Measurements from ENCODE around the gene SPDL1.

The SPDL1 gene

GRCh38 chr5:169584998-169585451 lies 1.5 kb downstream of the SPDL1 start:
- H2BK5ac ChIP-seq (ENCODE audit: low read depth, low read length, poor library complexity, severe bottlenecking), result no peak overlapping the region
- H3K18ac ChIP-seq (ENCODE audit: low read depth in 1 of 2, low read length in 2 of 2), result no peak overlapping the region
- H2BK12ac ChIP-seq (ENCODE audit: low read length in 2 of 2), result no peak overlapping the region
- peaks cover 10% of the 10 kb centered on the region for H3K79me1 ChIP-seq (replicated peaks; ENCODE audit: low read length, poor library complexity, severe bottlenecking)
- peaks cover 3 to 19% of the 10 kb centered on the region in 2 experiments for H3K36me3 ChIP-seq (ENCODE audit: control insufficient read depth in 1 of 2, insufficient read depth in 2 of 2, low read depth in 1 of 2, low read length in 2 of 2)
- DNase-seq, result peak; percentile 19
- H3K4ac ChIP-seq (ENCODE audit: low read depth in 1 of 2, low read length in 2 of 2), result no peak overlapping the region
- peak overlapping the region; percentile 1 for H3K4me2 ChIP-seq (ENCODE audit: low read length, poor library complexity, severe bottlenecking)
- no peaks in the 10 kb centered on the region for H3K9me3 ChIP-seq (ENCODE audit: control insufficient read depth, low read length)
- peak overlapping the region; percentile 95 for H3K9ac ChIP-seq (ENCODE audit: low read length)
- WGBS, result 73% methylated on average over 3 of the region's 5 CpGs
- H3K23ac ChIP-seq (ENCODE audit: low read length in 2 of 2), result no peak overlapping the region
- no peak overlapping the region for H2BK120ac ChIP-seq (ENCODE audit: low read depth, low read length)
- H4K8ac ChIP-seq (ENCODE audit: low read length), result no peak overlapping the region
- H2AK5ac ChIP-seq (ENCODE audit: low read length, severe bottlenecking), result no peak overlapping the region
- H2AFZ ChIP-seq (ENCODE audit: low read depth, low read length), result no peak overlapping the region
- no peak overlapping the region for H3K14ac ChIP-seq (ENCODE audit: low read length in 2 of 2)
- H2BK15ac ChIP-seq (ENCODE audit: low read depth, poor library complexity, severe bottlenecking), result no peak overlapping the region
- no peak overlapping the region for H3K27ac ChIP-seq (ENCODE audit: low read length, poor library complexity, severe bottlenecking)
- no peak overlapping the region for H4K91ac ChIP-seq (ENCODE audit: low read length)
- no peaks in the 10 kb centered on the region for H3K4me1 ChIP-seq (ENCODE audit: control insufficient read depth, insufficient read depth, low read depth, low read length)
- H3K27me3 ChIP-seq (ENCODE audit: control insufficient read depth in 1 of 2, insufficient read depth in 1 of 2, low read length in 2 of 2), result peaks cover 0 to under 1% of the 10 kb centered on the region in 2 experiments
- peak overlapping the region in 1 of 2 experiments; percentile 92 for H3K4me3 ChIP-seq (ENCODE audit: insufficient read depth in 1 of 2, low read depth in 1 of 2, low read length in 2 of 2)

GRCh38 chr5:169590602-169591001 lies 7.0 kb downstream of the SPDL1 start:
- Histone ChIP-seq H3K79me1 (replicated peaks; ENCODE audit: low read length, poor library complexity, severe bottlenecking) (peaks cover 14% of the 10 kb centered on the region), H3K4me2 (ENCODE audit: low read length, poor library complexity, severe bottlenecking) (no peak overlapping the region), H3K4me3 (ENCODE audit: insufficient read depth in 1 of 2, low read depth in 1 of 2, low read length in 2 of 2) (no peak overlapping the region), H2BK120ac (ENCODE audit: low read depth, low read length) (no peak overlapping the region), H4K91ac (ENCODE audit: low read length) (no peak overlapping the region), H3K23ac (ENCODE audit: low read length in 2 of 2) (no peak overlapping the region), H3K4me1 (ENCODE audit: control insufficient read depth, insufficient read depth, low read depth, low read length) (no peaks in the 10 kb centered on the region), H3K27me3 (ENCODE audit: control insufficient read depth in 1 of 2, insufficient read depth in 1 of 2, low read length in 2 of 2) (no peaks in the 10 kb centered on the region), H3K4ac (ENCODE audit: low read depth in 1 of 2, low read length in 2 of 2) (no peak overlapping the region), H2AK5ac (ENCODE audit: low read length, severe bottlenecking) (no peak overlapping the region), H3K27ac (ENCODE audit: low read length, poor library complexity, severe bottlenecking) (no peak overlapping the region), H3K9ac (ENCODE audit: low read length) (no peak overlapping the region), H3K18ac (ENCODE audit: low read depth in 1 of 2, low read length in 2 of 2) (no peak overlapping the region), H2BK5ac (ENCODE audit: low read depth, low read length, poor library complexity, severe bottlenecking) (no peak overlapping the region), H3K9me3 (ENCODE audit: control insufficient read depth, low read length) (no peaks in the 10 kb centered on the region), H2BK15ac (ENCODE audit: low read depth, poor library complexity, severe bottlenecking) (no peak overlapping the region), H3K36me3 (ENCODE audit: control insufficient read depth in 1 of 2, insufficient read depth in 2 of 2, low read depth in 1 of 2, low read length in 2 of 2) (peaks cover 5 to 72% of the 10 kb centered on the region in 2 experiments), H2AFZ (ENCODE audit: low read depth, low read length) (no peak overlapping the region), H4K8ac (ENCODE audit: low read length) (no peak overlapping the region), H2BK12ac (ENCODE audit: low read length in 2 of 2) (no peak overlapping the region), H3K14ac (ENCODE audit: low read length in 2 of 2) (no peak overlapping the region)
- 96% methylated on average over 3 of the region's 3 CpGs for WGBS
- no peak for DNase-seq

DNA sequence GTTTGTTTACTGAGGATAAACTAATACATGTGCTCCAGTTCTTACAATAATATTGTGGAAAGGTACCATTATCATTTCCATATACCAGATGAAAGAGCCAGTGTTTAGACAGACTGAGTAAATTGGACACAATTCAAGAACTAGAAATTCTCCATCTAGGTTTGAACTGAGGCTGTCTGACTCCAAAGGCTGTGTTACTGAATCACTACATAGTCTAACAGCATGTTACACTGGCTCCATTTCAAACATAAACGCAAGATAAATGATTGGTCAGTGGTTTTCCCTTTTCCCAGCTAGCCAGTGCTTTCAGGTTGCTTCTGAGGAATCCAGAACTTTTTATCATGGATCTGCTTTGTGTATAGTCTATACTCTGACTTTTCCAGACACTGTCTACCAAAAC lies 8.1 kb downstream of the SPDL1 start:
- Histone ChIP-seq H3K23ac (ENCODE audit: low read length in 2 of 2) (no peak overlapping the region), H4K91ac (ENCODE audit: low read length) (no peak overlapping the region), H2BK120ac (ENCODE audit: low read depth, low read length) (no peak overlapping the region), H3K79me1 (replicated peaks; ENCODE audit: low read length, poor library complexity, severe bottlenecking) (peaks cover 14% of the 10 kb centered on the region), H2BK15ac (ENCODE audit: low read depth, poor library complexity, severe bottlenecking) (no peak overlapping the region), H2BK12ac (ENCODE audit: low read length in 2 of 2) (no peak overlapping the region), H3K27ac (ENCODE audit: low read length, poor library complexity, severe bottlenecking) (no peak overlapping the region), H2BK5ac (ENCODE audit: low read depth, low read length, poor library complexity, severe bottlenecking) (no peak overlapping the region), H3K27me3 (ENCODE audit: control insufficient read depth in 1 of 2, insufficient read depth in 1 of 2, low read length in 2 of 2) (no peaks in the 10 kb centered on the region), H3K18ac (ENCODE audit: low read depth in 1 of 2, low read length in 2 of 2) (no peak overlapping the region), H3K4me3 (ENCODE audit: insufficient read depth in 1 of 2, low read depth in 1 of 2, low read length in 2 of 2) (no peak overlapping the region), H3K9me3 (ENCODE audit: control insufficient read depth, low read length) (no peaks in the 10 kb centered on the region), H3K14ac (ENCODE audit: low read length in 2 of 2) (no peak overlapping the region), H3K36me3 (ENCODE audit: control insufficient read depth in 1 of 2, insufficient read depth in 2 of 2, low read depth in 1 of 2, low read length in 2 of 2) (peaks cover 5 to 82% of the 10 kb centered on the region in 2 experiments), H3K4ac (ENCODE audit: low read depth in 1 of 2, low read length in 2 of 2) (no peak overlapping the region), H2AFZ (ENCODE audit: low read depth, low read length) (no peak overlapping the region), H3K4me2 (ENCODE audit: low read length, poor library complexity, severe bottlenecking) (no peak overlapping the region), H4K8ac (ENCODE audit: low read length) (no peak overlapping the region), H3K9ac (ENCODE audit: low read length) (no peak overlapping the region), H2AK5ac (ENCODE audit: low read length, severe bottlenecking) (no peak overlapping the region), H3K4me1 (ENCODE audit: control insufficient read depth, insufficient read depth, low read depth, low read length) (no peaks in the 10 kb centered on the region)
- WGBS, result 65% methylated on average over 1 of the region's 1 CpG
- peak; percentile 47 for DNase-seq

GRCh38 chr5:169592937-169593650 lies 9.5 kb downstream of the SPDL1 start:
- Histone ChIP-seq H3K79me1 (replicated peaks; ENCODE audit: low read length, poor library complexity, severe bottlenecking) (peaks cover 14% of the 10 kb centered on the region), H2BK120ac (ENCODE audit: low read depth, low read length) (no peak overlapping the region), H3K4me1 (ENCODE audit: control insufficient read depth, insufficient read depth, low read depth, low read length) (no peaks in the 10 kb centered on the region), H3K36me3 (ENCODE audit: control insufficient read depth in 1 of 2, insufficient read depth in 2 of 2, low read depth in 1 of 2, low read length in 2 of 2) (peaks cover 5 to 97% of the 10 kb centered on the region in 2 experiments), H2BK15ac (ENCODE audit: low read depth, poor library complexity, severe bottlenecking) (no peak overlapping the region), H2AK5ac (ENCODE audit: low read length, severe bottlenecking) (no peak overlapping the region), H2BK12ac (ENCODE audit: low read length in 2 of 2) (no peak overlapping the region), H3K4me2 (ENCODE audit: low read length, poor library complexity, severe bottlenecking) (no peak overlapping the region), H2AFZ (ENCODE audit: low read depth, low read length) (no peak overlapping the region), H4K8ac (ENCODE audit: low read length) (no peak overlapping the region), H3K27me3 (ENCODE audit: control insufficient read depth in 1 of 2, insufficient read depth in 1 of 2, low read length in 2 of 2) (no peaks in the 10 kb centered on the region), H3K27ac (ENCODE audit: low read length, poor library complexity, severe bottlenecking) (no peak overlapping the region), H3K18ac (ENCODE audit: low read depth in 1 of 2, low read length in 2 of 2) (no peak overlapping the region), H4K91ac (ENCODE audit: low read length) (no peak overlapping the region), H3K4ac (ENCODE audit: low read depth in 1 of 2, low read length in 2 of 2) (no peak overlapping the region), H2BK5ac (ENCODE audit: low read depth, low read length, poor library complexity, severe bottlenecking) (no peak overlapping the region), H3K4me3 (ENCODE audit: insufficient read depth in 1 of 2, low read depth in 1 of 2, low read length in 2 of 2) (no peak overlapping the region), H3K9ac (ENCODE audit: low read length) (no peak overlapping the region), H3K14ac (ENCODE audit: low read length in 2 of 2) (no peak overlapping the region), H3K9me3 (ENCODE audit: control insufficient read depth, low read length) (no peaks in the 10 kb centered on the region), H3K23ac (ENCODE audit: low read length in 2 of 2) (no peak overlapping the region)
- over 99% methylated on average over 5 of the region's 6 CpGs for WGBS
- no peak for DNase-seq
